GM12872 (cell line): ENCODE data around the gene SHCBP1L.

Source experiments
- CTCF ChIP-seq: IDR thresholded peaks from 3 replicates; pipeline ENCODE4 v1.5.1; 2011; ENCODE audit warnings: low read depth, mild to moderate bottlenecking, low read length, moderate library complexity; ENCODE audit not compliant: insufficient read depth

The SHCBP1L gene

GRCh38 chr1:182935716-182936115, 17.2 kb downstream of the SHCBP1L start:
- no peak for TF ChIP-seq CTCF

GRCh38 chr1:182930985-182931384, 22.0 kb downstream of the SHCBP1L start:
- no peak for TF ChIP-seq CTCF

GRCh38 chr1:182927693-182928433, 25.1 kb downstream of the SHCBP1L start:
- no peak for TF ChIP-seq CTCF

- TF ChIP-seq CTCF, result no peak
Observed at GRCh38 chr1:182925661-182926060, 27.3 kb downstream of the SHCBP1L start.

- TF ChIP-seq CTCF, result no peak
Observed at GRCh38 chr1:182917378-182917777, 35.6 kb downstream of the SHCBP1L start.

- TF ChIP-seq CTCF, result no peak
Observed at GRCh38 chr1:182913401-182913800, 39.6 kb downstream of the SHCBP1L start.

GRCh38 chr1:182910143-182910542, 42.8 kb downstream of the SHCBP1L start:
- TF ChIP-seq CTCF, result no peak
